SK-N-SH (cell line): Measurements from ENCODE around the gene SH3PXD2A.

Experiments
- CTCF ChIP-seq: fragments of 200-600 bp; sonication (generic); IDR thresholded peaks from 2 replicates; pipeline ENCODE4 v1.6.1; 2017; ENCODE audit warnings: antibody characterized with exemption, mild to moderate bottlenecking, moderate library complexity
- REST ChIP-seq: IDR thresholded peaks from 2 replicates; pipeline ENCODE4 v1.6.1; 2012; ENCODE audit warnings: mild to moderate bottlenecking, low read depth, low read length, moderate library complexity
- SIN3A ChIP-seq: IDR thresholded peaks from 2 replicates; pipeline ENCODE4 v1.6.1; 2012; ENCODE audit warnings: low read depth, mild to moderate bottlenecking, low read length, moderate library complexity, borderline replicate concordance
- SMC3 ChIP-seq: IDR thresholded peaks from 2 replicates; pipeline ENCODE4 v1.6.1; 2012; ENCODE audit warnings: low read depth, low read length, improper control_type of control experiment
- USF1 ChIP-seq: IDR thresholded peaks from 2 replicates; pipeline ENCODE4 v1.4.0; 2012; ENCODE audit warnings: low read depth, borderline replicate concordance

DNA sequence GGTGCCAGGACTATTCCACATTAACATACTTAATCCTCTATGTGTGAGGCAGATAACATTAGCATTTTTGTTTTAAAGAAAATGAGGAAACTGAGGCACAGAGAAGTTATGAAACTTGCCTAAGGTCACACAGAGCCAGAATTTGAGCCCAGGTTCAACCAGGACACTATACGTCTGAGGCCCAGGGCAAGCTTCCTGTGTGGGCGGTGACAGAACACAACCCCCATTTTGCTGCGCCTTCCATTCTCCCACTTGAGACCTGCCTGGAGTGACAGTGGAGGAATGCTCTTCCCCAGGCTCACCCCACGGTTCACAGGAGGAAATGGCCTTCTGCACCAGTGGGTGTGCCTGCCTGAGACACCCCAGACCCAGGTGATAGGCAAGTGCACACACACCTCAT, 164.1 kb downstream of the SH3PXD2A start:
- TF ChIP-seq CTCF (no peak), SIN3A (no peak), REST (no peak), SMC3 (no peak), USF1 (no peak)
